HEK293 (cell line): ENCODE measurements around the gene NSMCE4A.

Experiments used
- GFI1B ChIP-seq: fragments of 450-650 bp; formaldehyde crosslinking; IDR thresholded peaks from 2 replicates; pipeline ENCODE4 v1.5.1; 2016; ENCODE audit warnings: missing biosample characterization, missing genetic modification characterization
- HOXA7 ChIP-seq: sonication (generic); formaldehyde crosslinking; IDR thresholded peaks from 2 replicates; pipeline ENCODE4 v1.8.1; 2022; ENCODE audit warnings: missing genetic modification reagents, borderline replicate concordance
- KLF8 ChIP-seq: fragments of 450-650 bp; formaldehyde crosslinking; IDR thresholded peaks from 2 replicates; pipeline ENCODE4 v1.5.1; 2016; ENCODE audit warnings: missing biosample characterization, missing genetic modification characterization
- KLF9 ChIP-seq: fragments of 450-650 bp; formaldehyde crosslinking; IDR thresholded peaks from 2 replicates; pipeline ENCODE4 v1.5.1; 2016; ENCODE audit warnings: missing biosample characterization, missing genetic modification characterization, low read depth
- PRDM1 ChIP-seq: fragments of 450-650 bp; formaldehyde crosslinking; IDR thresholded peaks from 2 replicates; pipeline ENCODE4; 2016; ENCODE audit warnings: missing biosample characterization, missing genetic modification characterization
- ZBTB21 ChIP-seq: fragments of 450-650 bp; formaldehyde crosslinking; IDR thresholded peaks from 2 replicates; pipeline ENCODE4 v1.5.1; 2017; ENCODE audit warnings: missing biosample characterization, missing genetic modification characterization
- ZNF10 ChIP-seq: fragments of 450-650 bp; formaldehyde crosslinking; IDR thresholded peaks from 2 replicates; pipeline ENCODE4 v1.5.1; 2017; ENCODE audit warnings: missing biosample characterization, missing genetic modification characterization
- ZNF157 ChIP-seq: fragments of 450-650 bp; formaldehyde crosslinking; IDR thresholded peaks from 2 replicates; pipeline ENCODE4 v1.5.1; 2016; ENCODE audit warnings: missing biosample characterization, missing genetic modification characterization
- ZNF2 ChIP-seq: fragments of 450-650 bp; formaldehyde crosslinking; IDR thresholded peaks from 2 replicates; pipeline ENCODE4 v1.5.1; 2016; ENCODE audit warnings: missing biosample characterization, missing genetic modification characterization
- ZNF221 ChIP-seq: fragments of 450-650 bp; formaldehyde crosslinking; IDR thresholded peaks from 2 replicates; pipeline ENCODE4 v1.5.1; 2017; ENCODE audit warnings: missing biosample characterization, missing genetic modification characterization, borderline replicate concordance
- ZNF23 ChIP-seq: fragments of 450-650 bp; formaldehyde crosslinking; IDR thresholded peaks from 2 replicates; pipeline ENCODE4 v1.5.1; 2016; ENCODE audit warnings: missing biosample characterization, missing genetic modification characterization, borderline replicate concordance
- ZNF274 ChIP-seq, 2 experiments: fragments of 200-500 bp in 1 of 2; fragments of 450-650 bp in 1 of 2; sonication (Bioruptor generic) in 1 of 2; formaldehyde crosslinking in 1 of 2; IDR thresholded peaks; 2 replicates each; pipeline versions ENCODE4 v1.5.1 to v1.6.1; 2014 to 2016; ENCODE audit warnings: borderline replicate concordance in 1 of 2, inconsistent platforms in 1 of 2, low read length in 1 of 2, missing biosample characterization in 1 of 2, missing genetic modification characterization in 1 of 2
- ZNF311 ChIP-seq: fragments of 450-650 bp; formaldehyde crosslinking; IDR thresholded peaks from 2 replicates; pipeline ENCODE4 v1.5.1; 2017; ENCODE audit warnings: missing biosample characterization, missing genetic modification characterization, borderline replicate concordance
- ZNF514 ChIP-seq: fragments of 450-650 bp; formaldehyde crosslinking; IDR thresholded peaks from 2 replicates; pipeline ENCODE4 v1.5.1; 2016; ENCODE audit warnings: missing biosample characterization, missing genetic modification characterization
- ZNF530 ChIP-seq: fragments of 450-650 bp; formaldehyde crosslinking; IDR thresholded peaks from 2 replicates; pipeline ENCODE4 v1.5.1; 2016; ENCODE audit warnings: low read depth, missing biosample characterization, missing genetic modification characterization
- ZNF549 ChIP-seq: fragments of 450-650 bp; IDR thresholded peaks from 2 replicates; pipeline ENCODE4 v1.5.1; 2018; ENCODE audit warnings: missing biosample characterization, missing genetic modification characterization, mild to moderate bottlenecking, inconsistent platforms, moderate library complexity
- ZNF843 ChIP-seq: fragments of 450-650 bp; formaldehyde crosslinking; IDR thresholded peaks from 2 replicates; pipeline ENCODE4 v1.5.1; 2016; ENCODE audit warnings: missing biosample characterization, missing genetic modification characterization
- ZXDB ChIP-seq: fragments of 450-650 bp; formaldehyde crosslinking; IDR thresholded peaks from 2 replicates; pipeline ENCODE4 v1.5.1; 2016; ENCODE audit warnings: missing biosample characterization, missing genetic modification characterization
- TF ChIP-seq, protein P1 (sequence below): fragments of 450-650 bp; formaldehyde crosslinking; IDR thresholded peaks from 2 replicates; pipeline ENCODE4 v1.5.1; 2016; ENCODE audit warnings: missing biosample characterization, missing genetic modification characterization
- TF ChIP-seq, protein P2 (sequence below): fragments of 450-650 bp; formaldehyde crosslinking; optimal IDR thresholded peaks from 2 replicates; pipeline ENCODE3; 2016; ENCODE audit warnings: missing biosample characterization, mild to moderate bottlenecking, missing genetic modification characterization
- TF ChIP-seq, protein P3 (sequence below): fragments of 450-650 bp; formaldehyde crosslinking; IDR thresholded peaks from 2 replicates; pipeline ENCODE4 v1.5.1; 2017; ENCODE audit warnings: missing biosample characterization, missing genetic modification characterization
- TF ChIP-seq, protein P4 (sequence below): fragments of 450-650 bp; formaldehyde crosslinking; IDR thresholded peaks from 2 replicates; pipeline ENCODE4 v1.5.1; 2016; ENCODE audit warnings: missing biosample characterization, missing genetic modification characterization, borderline replicate concordance
- TF ChIP-seq, protein P5 (sequence below): fragments of 450-650 bp; formaldehyde crosslinking; conservative IDR thresholded peaks from 2 replicates; pipeline ENCODE4 v1.5.1; 2016; ENCODE audit warnings: low read depth, missing biosample characterization, missing genetic modification characterization

Gene NSMCE4A

DNA sequence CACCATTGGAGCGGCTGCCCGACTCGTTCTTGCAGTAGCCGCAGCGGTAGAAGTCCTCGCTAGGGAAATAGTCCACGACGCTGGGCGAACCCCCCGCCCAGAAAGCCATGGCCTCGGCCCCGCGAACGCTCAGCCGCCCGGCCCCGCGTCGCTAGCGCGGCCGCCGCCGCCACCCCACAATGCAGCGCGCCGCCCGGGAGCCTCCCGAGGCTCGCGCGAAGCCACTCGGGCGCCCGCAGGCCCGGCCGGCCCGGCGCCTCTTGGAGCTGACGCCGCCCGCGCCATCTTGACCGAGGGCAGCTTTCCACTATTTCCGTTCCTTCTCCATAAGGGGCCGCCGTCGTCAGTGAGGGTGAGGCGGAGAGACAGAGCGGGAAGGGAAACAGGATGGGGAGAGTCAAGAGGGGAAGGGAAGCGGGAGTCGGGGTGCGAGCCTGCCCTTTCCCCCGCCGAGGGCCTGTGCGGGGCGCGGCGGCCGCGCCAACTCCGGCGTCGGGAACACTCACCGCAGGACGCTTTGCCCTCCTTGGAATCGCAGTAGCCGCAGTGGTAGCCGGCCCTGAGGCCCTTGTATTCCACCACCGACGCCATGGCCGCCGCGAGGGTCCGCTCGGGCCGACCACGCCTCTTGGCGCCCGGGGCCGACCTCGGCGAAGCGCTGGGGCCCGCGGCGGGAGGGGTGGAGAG, 47.0 kb downstream of the NSMCE4A start, which contains the start of gene ATE1 (continued):
- TF ChIP-seq, protein P1, sequence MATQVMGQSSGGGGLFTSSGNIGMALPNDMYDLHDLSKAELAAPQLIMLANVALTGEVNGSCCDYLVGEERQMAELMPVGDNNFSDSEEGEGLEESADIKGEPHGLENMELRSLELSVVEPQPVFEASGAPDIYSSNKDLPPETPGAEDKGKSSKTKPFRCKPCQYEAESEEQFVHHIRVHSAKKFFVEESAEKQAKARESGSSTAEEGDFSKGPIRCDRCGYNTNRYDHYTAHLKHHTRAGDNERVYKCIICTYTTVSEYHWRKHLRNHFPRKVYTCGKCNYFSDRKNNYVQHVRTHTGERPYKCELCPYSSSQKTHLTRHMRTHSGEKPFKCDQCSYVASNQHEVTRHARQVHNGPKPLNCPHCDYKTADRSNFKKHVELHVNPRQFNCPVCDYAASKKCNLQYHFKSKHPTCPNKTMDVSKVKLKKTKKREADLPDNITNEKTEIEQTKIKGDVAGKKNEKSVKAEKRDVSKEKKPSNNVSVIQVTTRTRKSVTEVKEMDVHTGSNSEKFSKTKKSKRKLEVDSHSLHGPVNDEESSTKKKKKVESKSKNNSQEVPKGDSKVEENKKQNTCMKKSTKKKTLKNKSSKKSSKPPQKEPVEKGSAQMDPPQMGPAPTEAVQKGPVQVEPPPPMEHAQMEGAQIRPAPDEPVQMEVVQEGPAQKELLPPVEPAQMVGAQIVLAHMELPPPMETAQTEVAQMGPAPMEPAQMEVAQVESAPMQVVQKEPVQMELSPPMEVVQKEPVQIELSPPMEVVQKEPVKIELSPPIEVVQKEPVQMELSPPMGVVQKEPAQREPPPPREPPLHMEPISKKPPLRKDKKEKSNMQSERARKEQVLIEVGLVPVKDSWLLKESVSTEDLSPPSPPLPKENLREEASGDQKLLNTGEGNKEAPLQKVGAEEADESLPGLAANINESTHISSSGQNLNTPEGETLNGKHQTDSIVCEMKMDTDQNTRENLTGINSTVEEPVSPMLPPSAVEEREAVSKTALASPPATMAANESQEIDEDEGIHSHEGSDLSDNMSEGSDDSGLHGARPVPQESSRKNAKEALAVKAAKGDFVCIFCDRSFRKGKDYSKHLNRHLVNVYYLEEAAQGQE (tag by site-specific recombination) = no peak; the same call in 1 of the 2 replicates
- TF ChIP-seq ZXDB (tag by site-specific recombination) (peak; percentile 93), ZNF10 (tag by site-specific recombination) (peak; percentile 52; the same call in 1 of the 2 replicates), KLF9 (tag by site-specific recombination) (peak; percentile 81), ZNF221 (tag by site-specific recombination) (no peak), KLF8 (tag by site-specific recombination) (peak; percentile 71; the same call in 1 of the 2 replicates), ZNF530 (tag by site-specific recombination) (no peak), ZNF514 (no peak), PRDM1 (tag by site-specific recombination) (peak; percentile 92), ZNF311 (no peak), ZNF2 (peak; percentile 57; the same call in 1 of the 2 replicates), ZNF157 (tag by site-specific recombination) (no peak), ZNF23 (tag by site-specific recombination) (no peak), ZNF843 (tag by site-specific recombination) (peak; percentile 39; the same call in 1 of the 2 replicates), ZNF274 (IDR thresholded peaks at IDR 0.05; ENCODE audit: low read length) (no peak), ZNF274 (tag by site-specific recombination; IDR thresholded peaks at IDR 0.05; ENCODE audit: borderline replicate concordance) (no peak), ZNF549 (no peak), ZBTB21 (tag by site-specific recombination) (no peak), GFI1B (tag by site-specific recombination) (no peak), HOXA7 (CRISPR knock-in tag) (no peak)
- TF ChIP-seq, protein P2, sequence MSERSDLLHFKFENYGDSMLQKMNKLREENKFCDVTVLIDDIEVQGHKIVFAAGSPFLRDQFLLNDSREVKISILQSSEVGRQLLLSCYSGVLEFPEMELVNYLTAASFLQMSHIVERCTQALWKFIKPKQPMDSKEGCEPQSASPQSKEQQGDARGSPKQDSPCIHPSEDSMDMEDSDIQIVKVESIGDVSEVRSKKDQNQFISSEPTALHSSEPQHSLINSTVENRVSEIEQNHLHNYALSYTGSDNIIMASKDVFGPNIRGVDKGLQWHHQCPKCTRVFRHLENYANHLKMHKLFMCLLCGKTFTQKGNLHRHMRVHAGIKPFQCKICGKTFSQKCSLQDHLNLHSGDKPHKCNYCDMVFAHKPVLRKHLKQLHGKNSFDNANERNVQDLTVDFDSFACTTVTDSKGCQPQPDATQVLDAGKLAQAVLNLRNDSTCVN (tag by site-specific recombination) = peak; percentile 89
- TF ChIP-seq, protein P3, sequence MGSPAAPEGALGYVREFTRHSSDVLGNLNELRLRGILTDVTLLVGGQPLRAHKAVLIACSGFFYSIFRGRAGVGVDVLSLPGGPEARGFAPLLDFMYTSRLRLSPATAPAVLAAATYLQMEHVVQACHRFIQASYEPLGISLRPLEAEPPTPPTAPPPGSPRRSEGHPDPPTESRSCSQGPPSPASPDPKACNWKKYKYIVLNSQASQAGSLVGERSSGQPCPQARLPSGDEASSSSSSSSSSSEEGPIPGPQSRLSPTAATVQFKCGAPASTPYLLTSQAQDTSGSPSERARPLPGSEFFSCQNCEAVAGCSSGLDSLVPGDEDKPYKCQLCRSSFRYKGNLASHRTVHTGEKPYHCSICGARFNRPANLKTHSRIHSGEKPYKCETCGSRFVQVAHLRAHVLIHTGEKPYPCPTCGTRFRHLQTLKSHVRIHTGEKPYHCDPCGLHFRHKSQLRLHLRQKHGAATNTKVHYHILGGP (tag by site-specific recombination) = no peak
- TF ChIP-seq, protein P4, sequence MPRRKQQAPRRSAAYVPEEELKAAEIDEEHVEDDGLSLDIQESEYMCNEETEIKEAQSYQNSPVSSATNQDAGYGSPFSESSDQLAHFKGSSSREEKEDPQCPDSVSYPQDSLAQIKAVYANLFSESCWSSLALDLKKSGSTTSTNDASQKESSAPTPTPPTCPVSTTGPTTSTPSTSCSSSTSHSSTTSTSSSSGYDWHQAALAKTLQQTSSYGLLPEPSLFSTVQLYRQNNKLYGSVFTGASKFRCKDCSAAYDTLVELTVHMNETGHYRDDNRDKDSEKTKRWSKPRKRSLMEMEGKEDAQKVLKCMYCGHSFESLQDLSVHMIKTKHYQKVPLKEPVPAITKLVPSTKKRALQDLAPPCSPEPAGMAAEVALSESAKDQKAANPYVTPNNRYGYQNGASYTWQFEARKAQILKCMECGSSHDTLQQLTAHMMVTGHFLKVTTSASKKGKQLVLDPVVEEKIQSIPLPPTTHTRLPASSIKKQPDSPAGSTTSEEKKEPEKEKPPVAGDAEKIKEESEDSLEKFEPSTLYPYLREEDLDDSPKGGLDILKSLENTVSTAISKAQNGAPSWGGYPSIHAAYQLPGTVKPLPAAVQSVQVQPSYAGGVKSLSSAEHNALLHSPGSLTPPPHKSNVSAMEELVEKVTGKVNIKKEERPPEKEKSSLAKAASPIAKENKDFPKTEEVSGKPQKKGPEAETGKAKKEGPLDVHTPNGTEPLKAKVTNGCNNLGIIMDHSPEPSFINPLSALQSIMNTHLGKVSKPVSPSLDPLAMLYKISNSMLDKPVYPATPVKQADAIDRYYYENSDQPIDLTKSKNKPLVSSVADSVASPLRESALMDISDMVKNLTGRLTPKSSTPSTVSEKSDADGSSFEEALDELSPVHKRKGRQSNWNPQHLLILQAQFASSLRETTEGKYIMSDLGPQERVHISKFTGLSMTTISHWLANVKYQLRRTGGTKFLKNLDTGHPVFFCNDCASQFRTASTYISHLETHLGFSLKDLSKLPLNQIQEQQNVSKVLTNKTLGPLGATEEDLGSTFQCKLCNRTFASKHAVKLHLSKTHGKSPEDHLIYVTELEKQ (tag by site-specific recombination) = no peak; the same call in 1 of the 2 replicates
- TF ChIP-seq, protein P5, sequence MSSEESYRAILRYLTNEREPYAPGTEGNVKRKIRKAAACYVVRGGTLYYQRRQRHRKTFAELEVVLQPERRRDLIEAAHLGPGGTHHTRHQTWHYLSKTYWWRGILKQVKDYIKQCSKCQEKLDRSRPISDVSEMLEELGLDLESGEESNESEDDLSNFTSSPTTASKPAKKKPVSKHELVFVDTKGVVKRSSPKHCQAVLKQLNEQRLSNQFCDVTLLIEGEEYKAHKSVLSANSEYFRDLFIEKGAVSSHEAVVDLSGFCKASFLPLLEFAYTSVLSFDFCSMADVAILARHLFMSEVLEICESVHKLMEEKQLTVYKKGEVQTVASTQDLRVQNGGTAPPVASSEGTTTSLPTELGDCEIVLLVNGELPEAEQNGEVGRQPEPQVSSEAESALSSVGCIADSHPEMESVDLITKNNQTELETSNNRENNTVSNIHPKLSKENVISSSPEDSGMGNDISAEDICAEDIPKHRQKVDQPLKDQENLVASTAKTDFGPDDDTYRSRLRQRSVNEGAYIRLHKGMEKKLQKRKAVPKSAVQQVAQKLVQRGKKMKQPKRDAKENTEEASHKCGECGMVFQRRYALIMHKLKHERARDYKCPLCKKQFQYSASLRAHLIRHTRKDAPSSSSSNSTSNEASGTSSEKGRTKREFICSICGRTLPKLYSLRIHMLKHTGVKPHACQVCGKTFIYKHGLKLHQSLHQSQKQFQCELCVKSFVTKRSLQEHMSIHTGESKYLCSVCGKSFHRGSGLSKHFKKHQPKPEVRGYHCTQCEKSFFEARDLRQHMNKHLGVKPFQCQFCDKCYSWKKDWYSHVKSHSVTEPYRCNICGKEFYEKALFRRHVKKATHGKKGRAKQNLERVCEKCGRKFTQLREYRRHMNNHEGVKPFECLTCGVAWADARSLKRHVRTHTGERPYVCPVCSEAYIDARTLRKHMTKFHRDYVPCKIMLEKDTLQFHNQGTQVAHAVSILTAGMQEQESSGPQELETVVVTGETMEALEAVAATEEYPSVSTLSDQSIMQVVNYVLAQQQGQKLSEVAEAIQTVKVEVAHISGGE = peak; percentile 98
